ENCODE results near the gene DNPH1.

Gene DNPH1

GRCh38 chr6:43181621-43181941 is 47.7 kb downstream of the DNPH1 start:
- no peak for DNase-seq (ENCODE audit: low spot score)

- DNase-seq (ENCODE audit: low spot score) = no peak
These were observed 48.3 kb downstream of the DNPH1 start for GRCh38 chr6:43180985-43181384.

- no peak for DNase-seq (ENCODE audit: low spot score)
These were observed 49.2 kb downstream of the DNPH1 start for GRCh38 chr6:43180058-43180457.

- DNase-seq (ENCODE audit: low spot score) = no peak
These were observed 50.1 kb downstream of the DNPH1 start for GRCh38 chr6:43178951-43179830.

GRCh38 chr6:43178150-43178549 is 51.1 kb downstream of the DNPH1 start:
- DNase-seq (ENCODE audit: low spot score) = no peak

GRCh38 chr6:43176423-43176786 is 52.9 kb downstream of the DNPH1 start:
- DNase-seq (ENCODE audit: low spot score) = no peak

GRCh38 chr6:43175676-43176422 is 53.4 kb downstream of the DNPH1 start:
- no peak for DNase-seq (ENCODE audit: low spot score)
